ENCODE measurements around the gene NIN. TPM values are rescaled to one million over a fixed set of nuclear protein-coding genes. Genes with fewer than 3 reads are reported as not detected.

The NIN gene
- total RNA-seq, 1 experiment from 2014 or later: 16.9 TPM

GRCh38 chr14:50813544-50813863, 17.5 kb downstream of the NIN start:
- TF ChIP-seq CTCF (IDR thresholded peaks at IDR 0.05; ENCODE audit: insufficient read depth in 1 of 2, low read depth in 1 of 2, low read length in 1 of 2, severe bottlenecking in 1 of 2, unreplicated experiment in 1 of 2): no peak
- Histone ChIP-seq H3K4me3 (ENCODE audit: low read depth, low read length) (no peak overlapping the region), H3K9me3 (peaks cover 8% of the 10 kb centered on the region; the same call in 1 of the 2 replicates), H3K27me3 (replicated peaks; ENCODE audit: control insufficient read depth, insufficient read depth, low read length) (no peaks in the 10 kb centered on the region), H3K4me1 (peaks cover 18% of the 10 kb centered on the region), H3K36me3 (ENCODE audit: control insufficient read depth, insufficient read depth, low read length) (no peaks in the 10 kb centered on the region)
- H3K36me3 Mint-ChIP-seq (ENCODE audit: insufficient read depth, unreplicated experiment): no peaks in the 10 kb centered on the region
- H3K4me3 Mint-ChIP-seq (ENCODE audit: unreplicated experiment): no peak overlapping the region
- POLR2A ChIA-PET: no interaction called here
- intact Hi-C loops (cut with micrococcal nuclease; ENCODE audit: unreplicated experiment): no loop called here
- no peak overlapping the region for H3K27ac Mint-ChIP-seq (ENCODE audit: unreplicated experiment)
- H3K27me3 Mint-ChIP-seq (ENCODE audit: insufficient read depth, unreplicated experiment): no peaks in the 10 kb centered on the region
- DNase-seq: no peak
- H3K4me1 Mint-ChIP-seq (ENCODE audit: low read depth, unreplicated experiment): no peaks in the 10 kb centered on the region
- no TSS peak for BruUV-seq (replicated peaks)
- no peaks in the 10 kb centered on the region for H3K9me3 Mint-ChIP-seq (ENCODE audit: unreplicated experiment)
- CTCF ChIA-PET: no interaction called here

GRCh38 chr14:50812856-50813543, 18.0 kb downstream of the NIN start:
- no peak for DNase-seq
- Histone ChIP-seq H3K9me3 (peaks cover 8% of the 10 kb centered on the region; the same call in 1 of the 2 replicates), H3K4me3 (ENCODE audit: low read depth, low read length) (no peak overlapping the region), H3K4me1 (peaks cover 18% of the 10 kb centered on the region), H3K36me3 (ENCODE audit: control insufficient read depth, insufficient read depth, low read length) (no peaks in the 10 kb centered on the region), H3K27me3 (replicated peaks; ENCODE audit: control insufficient read depth, insufficient read depth, low read length) (no peaks in the 10 kb centered on the region)
- intact Hi-C loops (cut with micrococcal nuclease; ENCODE audit: unreplicated experiment): no loop called here
- Mint-ChIP-seq H3K36me3 (ENCODE audit: insufficient read depth, unreplicated experiment) (no peaks in the 10 kb centered on the region), H3K9me3 (ENCODE audit: unreplicated experiment) (no peaks in the 10 kb centered on the region), H3K4me1 (ENCODE audit: low read depth, unreplicated experiment) (no peaks in the 10 kb centered on the region), H3K27ac (ENCODE audit: unreplicated experiment) (no peak overlapping the region), H3K4me3 (ENCODE audit: unreplicated experiment) (no peak overlapping the region), H3K27me3 (ENCODE audit: insufficient read depth, unreplicated experiment) (no peaks in the 10 kb centered on the region)
- TF ChIP-seq CTCF (IDR thresholded peaks at IDR 0.05; ENCODE audit: insufficient read depth in 1 of 2, low read depth in 1 of 2, low read length in 1 of 2, severe bottlenecking in 1 of 2, unreplicated experiment in 1 of 2): no peak
- POLR2A ChIA-PET: no interaction called here
- CTCF ChIA-PET: no interaction called here
- no TSS peak for BruUV-seq (replicated peaks)

DNA sequence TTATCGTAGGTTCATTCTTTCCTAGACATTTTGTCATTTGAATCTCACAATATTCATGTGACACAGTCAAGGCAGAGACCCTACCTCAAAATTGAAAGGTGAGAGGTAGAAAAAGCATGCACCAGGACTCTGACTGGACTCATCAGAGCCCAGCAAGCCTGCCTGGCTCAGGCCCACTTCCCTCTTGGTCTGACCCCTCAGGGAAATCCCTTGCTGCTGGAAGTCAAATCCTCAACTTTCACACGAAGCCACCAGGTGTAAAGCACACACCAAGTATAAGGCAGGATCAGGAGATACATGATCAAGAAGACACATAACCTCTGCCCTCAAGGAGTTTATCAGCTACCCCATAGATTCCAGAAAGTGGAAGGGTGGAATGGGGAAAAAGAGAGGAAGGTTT, 18.8 kb downstream of the NIN start:
- no peaks in the 10 kb centered on the region for H3K4me1 Mint-ChIP-seq (ENCODE audit: low read depth, unreplicated experiment)
- no peak overlapping the region for H3K27ac Mint-ChIP-seq (ENCODE audit: unreplicated experiment)
- ChIA-PET POLR2A (no interaction called here), CTCF (no interaction called here)
- H3K4me3 Mint-ChIP-seq (ENCODE audit: unreplicated experiment): no peak overlapping the region
- peaks cover 8% of the 10 kb centered on the region; the same call in 1 of the 2 replicates for H3K9me3 ChIP-seq
- H3K36me3 ChIP-seq (ENCODE audit: control insufficient read depth, insufficient read depth, low read length): no peaks in the 10 kb centered on the region
- H3K4me3 ChIP-seq (ENCODE audit: low read depth, low read length): no peak overlapping the region
- H3K9me3 Mint-ChIP-seq (ENCODE audit: unreplicated experiment): no peaks in the 10 kb centered on the region
- no peaks in the 10 kb centered on the region for H3K27me3 Mint-ChIP-seq (ENCODE audit: insufficient read depth, unreplicated experiment)
- intact Hi-C loops (cut with micrococcal nuclease; ENCODE audit: unreplicated experiment): no loop called here
- no TSS peak for BruUV-seq (replicated peaks)
- no peaks in the 10 kb centered on the region for H3K27me3 ChIP-seq (replicated peaks; ENCODE audit: control insufficient read depth, insufficient read depth, low read length)
- peaks cover 18% of the 10 kb centered on the region for H3K4me1 ChIP-seq
- TF ChIP-seq CTCF (IDR thresholded peaks at IDR 0.05; ENCODE audit: insufficient read depth in 1 of 2, low read depth in 1 of 2, low read length in 1 of 2, severe bottlenecking in 1 of 2, unreplicated experiment in 1 of 2): no peak
- DNase-seq: peak in 1 of 2 experiments; percentile 21
- H3K36me3 Mint-ChIP-seq (ENCODE audit: insufficient read depth, unreplicated experiment): no peaks in the 10 kb centered on the region
